Stimulated activated CD4-positive, alpha-beta T cell treated with anti-CD3 and anti-CD28 coated beads, Interleukin-2, amount 100 ng/mL, for 4 hours (primary cell): ENCODE data around the gene NCAM1.

Experiments used
- DNase-seq: peaks from one replicate; pipeline ENCODE4 v3.0.0-alpha.2; 2020; ENCODE audit warnings: low read depth

The NCAM1 gene

GRCh38 chr11:113251281-113251680 lies 290.1 kb downstream of the NCAM1 start:
- DNase-seq: no peak

- DNase-seq: no peak
Observed at GRCh38 chr11:113253406-113253805, 292.2 kb downstream of the NCAM1 start.

GRCh38 chr11:113255096-113255495 lies 293.9 kb downstream of the NCAM1 start:
- DNase-seq: no peak

- DNase-seq: no peak
Observed at GRCh38 chr11:113255741-113256140, 294.5 kb downstream of the NCAM1 start.

- DNase-seq: no peak
Observed at GRCh38 chr11:113256431-113257202, 295.4 kb downstream of the NCAM1 start.

- DNase-seq: no peak
Observed at GRCh38 chr11:113260096-113260425, 298.8 kb downstream of the NCAM1 start.

- no peak for DNase-seq
Observed at GRCh38 chr11:113260541-113260940, 299.3 kb downstream of the NCAM1 start.

GRCh38 chr11:113261709-113262475 lies 300.7 kb downstream of the NCAM1 start:
- DNase-seq: no peak

GRCh38 chr11:113262594-113262993 lies 301.4 kb downstream of the NCAM1 start:
- DNase-seq: no peak

GRCh38 chr11:113263458-113264259 lies 302.4 kb downstream of the NCAM1 start:
- no peak for DNase-seq

- no peak for DNase-seq
Observed at GRCh38 chr11:113265362-113265761, 304.1 kb downstream of the NCAM1 start.

GRCh38 chr11:113267493-113267892 lies 306.3 kb downstream of the NCAM1 start:
- DNase-seq: no peak

- DNase-seq: no peak
Observed at GRCh38 chr11:113269096-113269495, 307.9 kb downstream of the NCAM1 start.

- DNase-seq: no peak
Observed at GRCh38 chr11:113269636-113270035, 308.4 kb downstream of the NCAM1 start.

- no peak for DNase-seq
Observed at GRCh38 chr11:113270080-113270479, 308.9 kb downstream of the NCAM1 start.

- no peak for DNase-seq
Observed at GRCh38 chr11:113271551-113272245, 310.5 kb downstream of the NCAM1 start.

- no peak for DNase-seq
Observed at GRCh38 chr11:113272281-113272680, 311.1 kb downstream of the NCAM1 start.

- no peak for DNase-seq
Observed at GRCh38 chr11:113272927-113273615, 311.9 kb downstream of the NCAM1 start.

- DNase-seq: no peak
Observed at GRCh38 chr11:113273720-113274119, 312.5 kb downstream of the NCAM1 start.

GRCh38 chr11:113274713-113275582 lies 313.7 kb downstream of the NCAM1 start:
- DNase-seq: no peak

- DNase-seq: no peak
Observed at GRCh38 chr11:113275602-113276001, 314.4 kb downstream of the NCAM1 start.
